Esophagus muscularis mucosa (tissue), 4 donors: ENCODE measurements around the gene HADHB. TPM values are rescaled to one million over a fixed set of nuclear protein-coding genes. Genes with fewer than 3 reads are reported as not detected.
"Not testable (repeated sequence)": the region's sequence is repeated elsewhere in the genome, so short reads cannot be mapped to it uniquely, and the experiment has no call there.

Source experiments
- DNase-seq: peaks from one replicate; pipeline ENCODE4 v3.0.0-alpha.2; 2017; ENCODE audit errors: extremely low spot score
- H3K27ac ChIP-seq, 4 donors: fragments of 200-600 bp; sonication (generic); replicated peaks in 1 of 4; 1 replicate in 3 of 4; 2 replicates in 1 of 4; pipeline ENCODE4 v1.5.1; 2016 to 2019; ENCODE audit warnings: mild to moderate bottlenecking in 1 of 4
- H3K27me3 ChIP-seq, 4 donors: fragments of 200-600 bp; sonication (generic); one replicate each; pipeline versions ENCODE4 v1.5.1 to v1.6.0; 2016 to 2019
- H3K36me3 ChIP-seq, 4 donors: fragments of 200-600 bp; sonication (generic); one replicate each; pipeline ENCODE4 v1.5.1; 2016 to 2019
- H3K4me1 ChIP-seq, 4 donors: fragments of 200-600 bp; sonication (generic); one replicate each; pipeline ENCODE4 v1.5.1; 2016 to 2019
- H3K4me3 ChIP-seq, 4 donors: fragments of 200-600 bp; sonication (generic); 1 replicate in 2 of 4; 2 replicates in 2 of 4; pipeline ENCODE4 v1.5.1; 2016 to 2019; ENCODE audit warnings: mild to moderate bottlenecking in 4 of 4, moderate library complexity in 1 of 4
- H3K9me3 ChIP-seq, 4 donors: fragments of 200-600 bp; sonication (generic); 1 replicate in 3 of 4; 2 replicates in 1 of 4; pipeline ENCODE4 v1.5.1; 2016 to 2019
- CTCF ChIP-seq, 3 experiments: fragments of 200-600 bp in 2 of 3; fragments of 450-650 bp in 1 of 3; sonication (generic) in 2 of 3; IDR thresholded peaks; one replicate each; pipeline ENCODE4 v1.5.1; 2017 to 2019; ENCODE audit warnings: antibody characterized with exemption in 3 of 3, mild to moderate bottlenecking in 2 of 3, moderate library complexity in 1 of 3
- EP300 ChIP-seq: sonication (generic); formaldehyde crosslinking; IDR thresholded peaks from one replicate; pipeline ENCODE4 v1.6.1; 2017; ENCODE audit warnings: antibody characterized with exemption
- POLR2A ChIP-seq: fragments of 450-650 bp; IDR thresholded peaks from one replicate; pipeline ENCODE4 v1.6.1; 2017; ENCODE audit warnings: antibody characterized with exemption, moderate library complexity, mild to moderate bottlenecking, low read depth
- POLR2AphosphoS5 ChIP-seq, 2 donors: sonication (generic); formaldehyde crosslinking; IDR thresholded peaks; one replicate each; pipeline ENCODE4 v1.6.1; 2017; ENCODE audit warnings: antibody characterized with exemption in 2 of 2
- WGBS: methylation state at CpG from one replicate; pipeline ENCODE4 v1.1.5; 2018; 5-methylcytosine and 5-hydroxymethylcytosine counted together
- intact Hi-C: fragments of 100-400 bp; cut with DNase I; formaldehyde crosslinking; loops from one replicate; pipeline ENCODE4 v1.15.1; 2023
- total RNA-seq, 4 donors: library from RNA; depleted of rRNA; stranded (reverse); fragments of >200 nt; gene quantifications; one replicate each; pipeline versions ENCODE4 v1.1.0 to v1.2.1, GENCODE V29; 2016

Gene HADHB
- total RNA-seq, 4 donors from 2014 or later, result 163 to 399 (median 192) TPM

- no peaks in the 10 kb centered on the region for H3K4me1 ChIP-seq
- intact Hi-C loops, result no loop called here
- TF ChIP-seq CTCF (IDR thresholded peaks at IDR 0.05) (no peak), EP300 (no peak), POLR2A (no peak), POLR2AphosphoS5 (IDR thresholded peaks at IDR 0.05) (no peak)
- DNase-seq, result no peak
- WGBS, result 86% methylated on average over 6 of the region's 6 CpGs
- H3K36me3 ChIP-seq, result no peaks in the 10 kb centered on the region
- peaks cover 0 to 5% (median 0%) of the 10 kb centered on the region in 4 donors for H3K27me3 ChIP-seq
- no peak overlapping the region for H3K4me3 ChIP-seq
- no peak overlapping the region for H3K27ac ChIP-seq
- H3K9me3 ChIP-seq, result no peaks in the 10 kb centered on the region
Measured at GRCh38 chr2:26316845-26317244, 72.1 kb downstream of the HADHB start.

DNA sequence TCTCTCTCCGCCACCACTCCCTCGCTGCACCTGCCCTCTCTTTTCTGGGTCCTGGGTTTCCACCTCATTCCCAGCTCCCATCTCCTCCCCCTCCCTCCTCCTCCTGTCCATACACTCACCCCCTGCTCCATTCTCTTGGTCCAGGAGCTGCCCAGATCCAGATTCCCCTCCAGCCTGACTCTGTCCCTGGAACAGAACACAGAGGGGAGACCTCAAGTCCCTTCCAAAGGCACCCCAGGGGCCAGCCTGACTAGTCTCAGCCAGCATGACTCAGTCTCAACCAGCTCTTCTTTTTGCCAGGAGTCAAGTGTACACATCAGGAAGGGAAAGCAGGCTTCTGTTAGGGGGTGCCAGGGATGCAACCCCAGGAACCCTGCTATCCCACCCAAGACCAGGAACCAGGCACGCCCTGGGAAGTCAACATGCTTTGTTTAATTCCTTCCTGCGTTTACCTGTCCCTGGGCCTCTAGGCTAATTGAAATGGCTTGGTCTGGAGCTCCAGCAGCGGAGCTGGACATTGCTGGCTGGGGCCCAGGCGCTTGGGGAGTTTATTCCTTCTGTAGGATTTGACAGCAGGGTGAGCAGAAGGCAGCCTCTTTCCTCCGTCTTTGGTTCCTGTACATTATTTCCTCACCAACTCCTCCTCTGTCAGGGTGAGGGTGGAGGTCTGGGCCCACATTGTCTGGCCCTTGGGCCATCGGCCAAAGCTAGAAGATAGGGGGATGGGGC, 72.8 kb downstream of the HADHB start:
- no peaks in the 10 kb centered on the region for H3K9me3 ChIP-seq
- H3K27ac ChIP-seq, result no peak overlapping the region
- TF ChIP-seq POLR2AphosphoS5 (IDR thresholded peaks at IDR 0.05) (no peak), CTCF (IDR thresholded peaks at IDR 0.05) (no peak), EP300 (no peak), POLR2A (no peak)
- no peak overlapping the region for H3K4me3 ChIP-seq
- intact Hi-C loops, result no loop called here
- peaks cover 0 to 5% (median 0%) of the 10 kb centered on the region in 4 donors for H3K27me3 ChIP-seq
- DNase-seq, result no peak
- no peaks in the 10 kb centered on the region for H3K4me1 ChIP-seq
- 85% methylated on average over 8 of the region's 8 CpGs for WGBS
- no peaks in the 10 kb centered on the region for H3K36me3 ChIP-seq

DNA sequence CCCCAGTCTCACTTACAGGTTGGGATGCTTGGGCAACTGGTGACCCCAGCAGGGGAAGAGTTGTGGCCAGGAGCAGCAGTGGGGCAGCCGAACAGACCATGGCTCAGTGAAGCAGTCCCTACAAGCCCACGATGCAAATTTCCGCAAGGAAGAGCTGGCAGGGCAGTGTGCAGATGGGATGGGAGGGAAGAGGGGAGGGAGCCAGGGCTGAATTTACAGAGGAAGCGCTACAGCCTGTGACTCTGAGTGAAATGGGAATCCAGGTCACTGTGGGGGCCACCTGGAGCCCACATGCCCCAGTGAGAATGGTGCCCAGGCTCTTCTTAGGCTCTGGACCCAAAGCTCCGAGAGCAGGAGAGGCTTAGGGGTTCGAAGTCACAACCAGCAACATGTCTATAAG, 74.2 kb downstream of the HADHB start:
- no peaks in the 10 kb centered on the region for H3K36me3 ChIP-seq
- intact Hi-C loops, result no loop called here
- no peaks in the 10 kb centered on the region for H3K4me1 ChIP-seq
- DNase-seq, result no peak
- H3K27ac ChIP-seq, result no peak overlapping the region
- H3K9me3 ChIP-seq, result no peaks in the 10 kb centered on the region
- H3K4me3 ChIP-seq, result no peak overlapping the region
- WGBS, result 69% methylated on average over 6 of the region's 6 CpGs
- H3K27me3 ChIP-seq, result peaks cover 0 to 5% (median 0%) of the 10 kb centered on the region in 4 donors
- TF ChIP-seq EP300 (no peak), CTCF (IDR thresholded peaks at IDR 0.05) (no peak), POLR2AphosphoS5 (IDR thresholded peaks at IDR 0.05) (no peak), POLR2A (no peak)

GRCh38 chr2:26324479-26324878, 79.7 kb downstream of the HADHB start:
- H3K4me1 ChIP-seq, intact Hi-C loops, H3K9me3 ChIP-seq, H3K27ac ChIP-seq, DNase-seq, H3K27me3 ChIP-seq, H3K4me3 ChIP-seq, H3K36me3 ChIP-seq: not testable (repeated sequence)

- TF ChIP-seq EP300 (no peak), POLR2AphosphoS5 (IDR thresholded peaks at IDR 0.05) (no peak), CTCF (IDR thresholded peaks at IDR 0.05) (no peak), POLR2A (no peak)
- Histone ChIP-seq H3K4me1 (peaks cover 0 to 2% (median 0%) of the 10 kb centered on the region in 4 donors), H3K27ac (no peak overlapping the region), H3K4me3 (no peak overlapping the region), H3K27me3 (no peaks in the 10 kb centered on the region), H3K9me3 (no peaks in the 10 kb centered on the region), H3K36me3 (no peaks in the 10 kb centered on the region)
- no peak for DNase-seq
- intact Hi-C loops, result loop anchor here (5.0 kb wide), 1 partner anchor 88 kb away; no protein-coding TSS in a partner anchor
- WGBS, result 61% methylated on average over 3 of the region's 3 CpGs
Measured at GRCh38 chr2:26324903-26325302, 80.2 kb downstream of the HADHB start.
